ENCODE data around the gene CCDC50.
A peak's percentile ranks its signal among the peaks of the same experiment; 100 is the strongest.

CCDC50 gene, protein sequence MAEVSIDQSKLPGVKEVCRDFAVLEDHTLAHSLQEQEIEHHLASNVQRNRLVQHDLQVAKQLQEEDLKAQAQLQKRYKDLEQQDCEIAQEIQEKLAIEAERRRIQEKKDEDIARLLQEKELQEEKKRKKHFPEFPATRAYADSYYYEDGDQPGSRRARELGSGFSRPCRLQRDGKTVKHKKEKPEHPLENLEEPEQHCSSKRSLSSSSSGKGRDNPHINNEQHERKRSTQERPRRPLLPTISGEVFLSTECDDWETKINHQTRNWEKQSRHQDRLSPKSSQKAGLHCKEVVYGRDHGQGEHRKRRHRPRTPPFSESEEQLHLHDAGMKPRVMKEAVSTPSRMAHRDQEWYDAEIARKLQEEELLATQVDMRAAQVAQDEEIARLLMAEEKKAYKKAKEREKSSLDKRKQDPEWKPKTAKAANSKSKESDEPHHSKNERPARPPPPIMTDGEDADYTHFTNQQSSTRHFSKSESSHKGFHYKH

DNA sequence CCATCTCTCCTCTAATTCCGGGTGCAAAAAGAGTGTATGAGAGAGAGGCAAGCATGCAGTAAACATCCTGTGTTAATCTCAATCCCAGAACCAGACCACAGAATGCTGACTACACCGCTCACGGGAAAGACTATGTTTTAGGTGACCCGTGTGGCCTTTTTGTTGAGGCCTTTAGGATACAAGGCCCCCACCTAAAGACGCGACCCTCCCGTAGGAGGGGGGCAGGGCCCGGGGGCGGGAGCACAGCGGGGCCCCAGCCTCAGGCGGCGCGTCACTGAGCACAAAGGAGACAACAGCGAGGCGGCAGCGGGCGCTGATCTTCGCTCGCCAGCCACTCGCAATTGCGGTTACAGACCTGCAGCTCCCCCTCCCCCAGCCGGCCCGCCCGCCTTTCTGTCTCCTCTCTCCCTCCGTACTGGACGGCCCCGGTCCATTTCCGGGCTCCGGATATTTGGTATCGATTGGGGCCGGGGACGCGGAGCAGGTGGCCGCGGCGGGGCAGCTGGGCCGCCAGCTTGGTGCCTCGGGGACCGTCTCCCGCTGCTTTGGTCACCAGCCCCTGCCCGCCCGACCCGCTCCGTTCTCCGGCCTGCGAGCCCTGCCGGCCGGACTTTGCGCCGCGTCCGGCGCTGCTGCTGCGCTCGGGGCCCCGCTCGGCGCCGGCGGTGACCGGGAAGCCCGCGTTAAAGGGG is at the start of gene CCDC50:
TSS of gene CCDC50 (plus strand) at position 433 of the 692 bp plus-strand sequence. CDS start 281 bp downstream, outside the sequence.
- Histone ChIP-seq H3K27ac (ENCODE audit: low read depth, low read length) (no peak within 1 kb of the TSS), H2AFZ (ENCODE audit: low read depth, low read length, severe bottlenecking) (peak within 1 kb of the TSS; percentile 97), H3K9me3 (ENCODE audit: insufficient read depth, low read length) (no peaks in the 10 kb centered on the region), H3F3A (ENCODE audit: insufficient read depth) (peaks cover 4% of the 10 kb centered on the region; the same call in 1 of the 2 replicates), H4K20me1 (ENCODE audit: low read depth, low read length) (no peaks in the 10 kb centered on the region), H3K4me3 (ENCODE audit: insufficient read depth, low read length, poor library complexity, severe bottlenecking) (peak within 1 kb of the TSS; percentile 66), H3K27me3 (ENCODE audit: low read length) (no peaks in the 10 kb centered on the region), H3K36me3 (ENCODE audit: low read length) (no peaks in the 10 kb centered on the region), H3K9ac (ENCODE audit: low read length) (peak within 1 kb of the TSS; percentile 79), H3K9me2 (replicated peaks; ENCODE audit: insufficient read depth, low read length) (no peaks in the 10 kb centered on the region), H3K4me2 (ENCODE audit: low read depth, low read length, poor library complexity, severe bottlenecking) (peak within 1 kb of the TSS; percentile 61), H3K79me2 (ENCODE audit: insufficient read depth, low read length) (no peaks in the 10 kb centered on the region)
- TF ChIP-seq EZH2phosphoT487 (conservative IDR thresholded peaks at IDR 0.05; ENCODE audit: low read length) = no peak
- TF ChIP-seq, protein P1, sequence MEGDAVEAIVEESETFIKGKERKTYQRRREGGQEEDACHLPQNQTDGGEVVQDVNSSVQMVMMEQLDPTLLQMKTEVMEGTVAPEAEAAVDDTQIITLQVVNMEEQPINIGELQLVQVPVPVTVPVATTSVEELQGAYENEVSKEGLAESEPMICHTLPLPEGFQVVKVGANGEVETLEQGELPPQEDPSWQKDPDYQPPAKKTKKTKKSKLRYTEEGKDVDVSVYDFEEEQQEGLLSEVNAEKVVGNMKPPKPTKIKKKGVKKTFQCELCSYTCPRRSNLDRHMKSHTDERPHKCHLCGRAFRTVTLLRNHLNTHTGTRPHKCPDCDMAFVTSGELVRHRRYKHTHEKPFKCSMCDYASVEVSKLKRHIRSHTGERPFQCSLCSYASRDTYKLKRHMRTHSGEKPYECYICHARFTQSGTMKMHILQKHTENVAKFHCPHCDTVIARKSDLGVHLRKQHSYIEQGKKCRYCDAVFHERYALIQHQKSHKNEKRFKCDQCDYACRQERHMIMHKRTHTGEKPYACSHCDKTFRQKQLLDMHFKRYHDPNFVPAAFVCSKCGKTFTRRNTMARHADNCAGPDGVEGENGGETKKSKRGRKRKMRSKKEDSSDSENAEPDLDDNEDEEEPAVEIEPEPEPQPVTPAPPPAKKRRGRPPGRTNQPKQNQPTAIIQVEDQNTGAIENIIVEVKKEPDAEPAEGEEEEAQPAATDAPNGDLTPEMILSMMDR (IDR thresholded peaks at IDR 0.05; ENCODE audit: insufficient read depth, low read length, poor library complexity, severe bottlenecking) = no peak

DNA sequence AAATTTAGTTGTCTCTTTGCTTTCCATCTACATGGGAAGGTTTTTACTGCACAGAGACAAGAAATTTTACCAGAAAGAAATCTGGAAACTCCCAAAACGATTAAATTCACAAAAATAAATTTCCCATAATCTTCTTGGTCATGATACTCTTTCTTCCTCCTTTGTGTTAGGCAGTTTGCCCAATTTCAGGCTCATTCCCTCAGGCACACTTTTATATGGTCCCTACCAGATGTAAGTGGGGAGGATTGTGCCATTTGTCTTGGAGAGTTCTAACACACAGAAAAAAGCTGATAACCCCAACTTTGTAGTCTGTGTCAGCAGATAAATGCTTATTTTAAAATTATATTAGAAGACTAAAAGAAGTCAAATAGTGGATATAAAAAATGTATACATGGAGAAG is 49.1 kb upstream of the CCDC50 start:
- Histone ChIP-seq H3F3A (ENCODE audit: insufficient read depth) (no peaks in the 10 kb centered on the region), H3K4me2 (ENCODE audit: low read depth, low read length, poor library complexity, severe bottlenecking) (no peak overlapping the region), H3K36me3 (ENCODE audit: low read length) (no peaks in the 10 kb centered on the region), H4K20me1 (ENCODE audit: low read depth, low read length) (no peaks in the 10 kb centered on the region), H3K9me3 (ENCODE audit: insufficient read depth, low read length) (no peaks in the 10 kb centered on the region), H3K27me3 (ENCODE audit: low read length) (no peaks in the 10 kb centered on the region), H3K79me2 (ENCODE audit: insufficient read depth, low read length) (no peaks in the 10 kb centered on the region), H3K9ac (ENCODE audit: low read length) (no peak overlapping the region), H3K27ac (ENCODE audit: low read depth, low read length) (no peak overlapping the region), H3K9me2 (replicated peaks; ENCODE audit: insufficient read depth, low read length) (no peaks in the 10 kb centered on the region), H2AFZ (ENCODE audit: low read depth, low read length, severe bottlenecking) (no peak overlapping the region), H3K4me3 (ENCODE audit: insufficient read depth, low read length, poor library complexity, severe bottlenecking) (no peak overlapping the region)
- TF ChIP-seq EZH2phosphoT487 (conservative IDR thresholded peaks at IDR 0.05; ENCODE audit: low read length) = no peak
- TF ChIP-seq, protein P1 (IDR thresholded peaks at IDR 0.05; ENCODE audit: insufficient read depth, low read length, poor library complexity, severe bottlenecking) = no peak

DNA sequence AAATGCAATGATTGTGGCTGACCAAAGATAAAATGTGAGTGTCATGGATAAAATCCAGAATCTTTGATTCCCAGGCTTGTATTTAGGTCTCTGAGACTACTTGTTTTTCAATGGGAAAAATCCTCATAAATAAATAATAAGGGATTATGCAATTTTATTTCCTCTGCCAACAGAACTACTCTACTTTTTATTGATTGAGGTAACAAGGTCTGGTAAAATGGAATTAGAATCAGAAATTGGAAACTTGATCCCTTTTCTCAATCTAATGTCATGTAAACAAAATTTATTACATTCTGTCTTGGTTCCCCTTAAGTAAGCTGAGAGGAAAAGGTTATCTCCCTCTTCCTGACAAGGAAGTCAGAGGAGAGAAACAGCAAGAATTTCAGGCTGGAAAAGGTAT is 48.3 kb upstream of the CCDC50 start:
- Histone ChIP-seq H3K9me2 (replicated peaks; ENCODE audit: insufficient read depth, low read length) (no peaks in the 10 kb centered on the region), H3K4me3 (ENCODE audit: insufficient read depth, low read length, poor library complexity, severe bottlenecking) (no peak overlapping the region), H3K9ac (ENCODE audit: low read length) (no peak overlapping the region), H2AFZ (ENCODE audit: low read depth, low read length, severe bottlenecking) (no peak overlapping the region), H3K79me2 (ENCODE audit: insufficient read depth, low read length) (no peaks in the 10 kb centered on the region), H3K36me3 (ENCODE audit: low read length) (no peaks in the 10 kb centered on the region), H3K4me2 (ENCODE audit: low read depth, low read length, poor library complexity, severe bottlenecking) (no peak overlapping the region), H3K27me3 (ENCODE audit: low read length) (no peaks in the 10 kb centered on the region), H3K9me3 (ENCODE audit: insufficient read depth, low read length) (no peaks in the 10 kb centered on the region), H4K20me1 (ENCODE audit: low read depth, low read length) (no peaks in the 10 kb centered on the region), H3F3A (ENCODE audit: insufficient read depth) (no peaks in the 10 kb centered on the region), H3K27ac (ENCODE audit: low read depth, low read length) (no peak overlapping the region)
- TF ChIP-seq EZH2phosphoT487 (conservative IDR thresholded peaks at IDR 0.05; ENCODE audit: low read length) = no peak
- TF ChIP-seq, protein P1 (IDR thresholded peaks at IDR 0.05; ENCODE audit: insufficient read depth, low read length, poor library complexity, severe bottlenecking) = no peak

Measured in SU-DHL-6 (cell line).